Stimulated activated CD4-positive, alpha-beta T cell treated with anti-CD3 and anti-CD28 coated beads, Interleukin-1b, Interleukin-23, amount 100 ng/mL, for 1 hour (primary cell): Measurements from ENCODE around the gene EYS.

Experiments
- DNase-seq, 2 donors: peaks; one replicate each; pipeline ENCODE4 v3.0.0-alpha.2; 2020; ENCODE audit warnings: low read depth in 2 of 2

Gene EYS

DNA sequence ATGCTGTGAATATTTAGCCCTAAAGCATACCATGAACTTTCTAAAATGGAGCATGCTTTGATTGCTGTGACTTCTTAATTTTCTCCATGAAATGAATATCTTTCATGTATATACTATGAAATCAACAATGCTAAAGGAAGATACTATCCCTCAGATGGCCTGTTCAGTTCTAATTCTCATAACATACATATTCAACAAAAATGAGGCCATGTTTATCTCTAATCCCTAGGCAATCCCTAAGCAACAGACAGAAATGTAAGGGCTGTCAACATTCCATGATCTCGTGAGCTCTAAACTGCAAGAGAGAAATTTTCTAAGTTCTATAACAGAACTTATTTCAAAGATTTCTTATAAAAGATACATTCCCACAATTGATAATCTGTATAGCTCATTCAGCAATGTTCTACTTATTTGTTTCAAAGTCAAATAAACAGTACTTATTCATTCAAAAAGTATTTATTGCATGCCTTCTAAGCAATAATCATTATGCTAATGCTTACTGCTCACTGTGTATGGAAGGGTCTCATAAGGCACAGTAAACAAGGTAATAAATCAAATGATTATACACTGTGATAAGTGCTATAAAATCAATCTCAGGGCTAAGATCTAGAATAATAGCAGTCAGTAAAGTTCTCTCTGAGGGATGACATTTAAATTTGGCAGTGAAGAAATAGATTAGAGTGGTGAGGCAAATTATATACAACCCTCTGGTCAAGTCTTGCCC lies 1578.6 kb downstream of the EYS start:
- DNase-seq, result no peak

DNA sequence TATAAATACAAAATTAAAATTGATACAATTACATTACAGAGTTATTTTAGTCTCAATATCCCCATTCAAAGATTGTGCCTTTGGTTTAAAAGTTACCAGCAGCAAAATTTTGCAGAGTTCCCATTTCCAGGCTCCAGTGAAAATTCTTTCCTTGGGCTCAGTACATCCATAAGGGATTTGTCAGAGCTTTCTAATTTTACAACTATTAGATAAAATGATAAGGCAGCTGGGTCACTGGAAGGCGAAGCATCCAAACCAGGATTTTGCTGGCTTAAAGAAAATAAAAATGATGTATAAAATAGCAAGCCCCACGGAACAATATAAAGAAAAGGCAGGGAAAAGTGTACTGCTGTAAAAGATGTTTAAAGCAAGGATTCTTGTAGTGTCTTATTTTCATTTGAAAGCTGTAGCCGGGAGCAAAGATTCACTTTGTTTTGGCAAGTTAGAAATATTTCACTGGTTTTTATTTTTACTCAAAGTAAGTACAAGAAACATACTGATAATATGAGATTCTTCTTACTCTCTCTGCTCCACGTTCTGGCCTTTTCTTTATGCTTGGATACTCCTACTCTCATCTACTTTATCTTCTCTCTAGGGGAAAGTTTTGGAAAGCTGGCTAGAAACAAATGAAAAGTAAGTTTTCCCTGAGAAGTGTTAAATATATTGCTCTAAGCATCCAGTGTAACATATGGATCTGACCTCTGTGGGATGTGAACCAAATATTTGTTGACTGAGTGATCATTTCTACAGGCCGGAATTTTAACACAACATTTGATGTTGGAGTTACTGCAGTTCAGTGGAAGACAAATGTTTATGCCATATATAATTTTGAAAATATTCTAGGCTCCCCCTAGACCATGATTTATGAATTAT lies 1583.0 kb downstream of the EYS start:
- no peak for DNase-seq

DNA sequence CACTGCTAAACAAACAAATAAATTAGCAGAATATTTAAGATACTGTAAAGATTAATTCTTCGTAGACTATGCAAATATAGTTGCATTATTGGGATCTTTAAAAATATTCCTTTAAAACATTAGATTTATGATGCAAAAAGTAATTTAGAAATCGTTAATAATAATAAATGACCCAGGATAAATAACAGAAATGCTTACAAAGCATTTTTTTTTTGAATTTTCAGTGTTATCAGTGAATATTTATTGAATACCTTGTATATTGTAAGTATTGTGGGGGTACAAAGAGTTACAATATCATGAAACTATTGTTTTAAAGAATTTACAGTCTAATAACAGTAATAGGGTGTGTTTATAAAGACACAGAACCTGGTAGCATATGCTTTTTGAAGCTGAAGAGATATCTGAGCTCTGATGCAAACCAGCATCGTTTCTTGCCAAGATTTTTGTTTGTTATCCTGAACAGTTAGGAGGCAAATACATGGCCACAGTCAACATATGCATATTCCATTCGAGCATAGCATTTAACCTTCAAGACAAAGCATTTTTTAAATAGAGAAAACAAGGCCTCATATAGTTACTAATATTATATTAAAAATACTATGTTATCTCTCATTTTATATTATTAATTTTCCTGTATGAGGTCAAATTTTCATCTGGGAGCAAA lies 1584.2 kb downstream of the EYS start:
- no peak for DNase-seq

DNA sequence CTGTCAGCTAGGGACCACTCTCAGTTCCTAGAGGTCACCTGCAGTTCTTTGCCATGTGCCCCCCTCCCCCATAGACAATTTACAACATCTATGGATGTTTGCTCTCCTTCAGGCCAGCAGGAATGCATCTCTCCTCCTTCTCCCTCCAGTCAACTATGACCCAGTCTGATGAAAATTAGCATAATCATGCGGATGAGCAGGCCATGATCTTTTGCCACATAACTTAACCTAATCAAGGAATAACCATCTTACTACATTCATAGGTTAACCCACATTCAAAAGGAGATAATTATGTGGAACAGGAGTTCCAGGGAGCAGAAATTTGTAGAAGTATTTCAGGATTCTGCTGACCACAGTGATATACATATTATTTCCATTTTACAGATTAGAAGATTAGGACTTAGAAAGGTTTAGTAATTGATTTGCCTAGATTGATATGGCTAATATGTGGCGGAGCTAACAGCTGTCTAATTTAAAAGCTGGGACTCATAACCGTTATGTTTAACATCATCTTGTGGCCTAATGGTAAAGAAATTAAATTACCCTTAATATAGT lies 1585.9 kb downstream of the EYS start:
- DNase-seq, result no peak

DNA sequence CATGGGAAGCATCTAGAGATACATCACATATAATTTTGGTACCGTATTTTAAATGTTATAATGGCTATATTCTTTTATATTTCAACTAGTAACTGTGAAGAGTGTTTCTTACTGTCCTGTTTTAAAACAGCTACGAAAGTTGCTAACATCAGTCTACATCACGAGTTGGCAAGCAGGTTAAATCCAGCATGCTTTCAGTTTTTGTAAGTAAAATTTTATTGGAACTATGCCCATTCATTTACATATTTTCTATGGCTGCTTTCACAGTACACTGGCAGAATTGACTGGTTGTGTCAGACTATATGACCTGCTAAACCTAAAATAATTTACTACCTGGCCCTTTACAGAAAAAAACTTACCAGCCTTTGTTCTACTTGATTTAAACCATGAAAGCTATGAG lies 1593.3 kb downstream of the EYS start:
- DNase-seq, result no peak

DNA sequence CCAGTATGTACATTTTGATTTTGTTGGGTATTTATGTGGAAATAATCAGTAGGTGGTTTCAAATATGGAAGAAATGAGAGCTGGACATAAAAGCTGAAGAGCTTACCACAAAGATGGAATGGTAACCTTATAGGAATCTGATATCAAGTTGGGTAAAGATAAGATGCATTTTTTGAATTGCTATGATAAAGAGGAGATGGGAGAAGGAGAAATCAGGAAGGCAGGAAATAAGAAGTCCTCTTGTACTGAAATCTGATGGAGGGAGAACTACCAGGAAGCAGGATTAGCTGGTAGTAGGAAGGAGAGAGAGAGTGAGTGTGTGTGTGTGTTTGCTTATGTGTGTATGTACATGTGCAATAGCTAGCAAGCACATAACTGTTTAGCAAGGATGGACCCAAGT lies 1603.0 kb downstream of the EYS start:
- no peak for DNase-seq

DNA sequence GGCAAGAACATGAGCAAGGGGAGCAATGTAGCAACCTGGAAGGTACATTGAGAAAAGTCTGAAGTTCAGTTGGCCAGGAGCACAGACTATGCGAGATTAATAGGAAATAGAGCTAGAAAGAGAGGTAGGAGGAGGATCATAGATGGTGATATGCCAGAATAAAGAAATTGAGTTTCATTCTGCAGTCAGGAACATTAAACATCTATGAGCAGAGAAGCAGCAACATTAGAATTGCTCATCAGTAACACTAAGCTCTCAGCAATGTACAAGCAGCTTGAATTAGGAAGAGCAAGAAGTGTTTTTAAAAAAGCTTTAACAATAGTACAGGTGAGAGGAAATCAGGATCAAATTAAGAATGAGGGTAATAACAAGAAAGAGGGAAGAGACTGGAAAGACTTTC lies 1603.5 kb downstream of the EYS start:
- DNase-seq, result no peak

DNA sequence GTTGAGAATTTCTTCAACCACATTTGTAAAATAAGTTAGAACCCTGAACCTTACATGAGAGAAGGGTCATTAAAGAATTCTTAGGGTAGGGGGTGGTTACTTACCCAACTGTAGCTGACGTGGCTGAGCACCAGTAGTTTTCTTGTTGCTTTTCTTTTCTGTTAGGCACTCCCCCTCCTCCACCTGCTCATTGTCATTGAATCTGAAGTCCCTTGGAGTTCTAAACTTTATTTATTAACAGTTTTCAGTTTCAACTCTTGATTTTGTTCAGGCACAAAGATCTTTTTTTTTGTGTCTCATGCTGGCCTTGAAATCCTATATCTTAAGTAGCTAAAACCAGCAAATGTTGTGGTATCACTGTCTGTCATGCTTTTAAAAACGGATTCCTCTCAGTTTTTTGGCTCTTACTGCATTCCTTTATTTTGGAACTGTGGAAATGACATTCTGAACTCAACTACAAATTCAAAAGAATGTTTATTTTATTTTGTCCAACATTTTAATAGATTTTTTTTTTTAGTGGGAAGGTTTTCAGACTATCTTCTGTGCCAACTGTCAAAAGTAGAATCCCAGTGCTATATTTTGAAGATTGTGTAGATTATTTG lies 1606.2 kb downstream of the EYS start:
- no peak for DNase-seq

DNA sequence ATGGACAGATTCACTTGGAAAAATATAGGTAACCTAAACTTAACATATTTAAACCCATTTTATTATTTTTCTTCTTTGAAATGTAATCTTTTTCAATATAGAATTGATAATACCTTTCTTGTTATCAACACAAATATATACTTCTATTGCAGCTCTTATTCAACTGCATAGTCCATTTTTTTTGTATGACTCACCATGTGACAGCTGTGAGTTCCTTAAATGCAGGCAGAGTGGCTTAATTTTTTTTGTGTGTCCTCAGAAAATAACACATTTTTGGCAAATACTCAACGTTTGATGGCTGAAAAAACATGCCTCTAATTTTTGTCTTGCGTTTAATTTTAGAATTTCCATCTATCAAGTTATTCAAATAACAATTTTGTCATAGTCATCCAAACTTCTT lies 1616.7 kb downstream of the EYS start:
- no peak for DNase-seq

DNA sequence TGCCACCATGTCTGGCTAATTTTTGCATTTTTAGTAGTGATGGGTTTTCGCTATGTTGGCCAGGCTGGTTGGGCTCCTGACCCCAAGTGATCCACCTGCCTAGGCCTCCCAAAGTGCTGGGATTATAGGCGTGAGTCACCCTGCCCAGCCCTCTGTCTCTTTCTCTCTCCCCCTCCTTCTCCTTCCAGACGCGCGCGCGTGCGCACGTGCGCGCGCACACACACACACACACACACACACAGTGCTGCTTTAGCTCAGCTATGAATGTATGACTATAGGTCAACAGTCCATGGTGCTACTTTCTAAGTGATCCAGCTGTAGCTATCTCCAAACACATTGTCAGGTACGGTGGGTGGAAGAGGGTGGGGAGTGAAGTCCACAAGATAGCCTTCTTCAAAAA lies 1621.9 kb downstream of the EYS start:
- no peak for DNase-seq

DNA sequence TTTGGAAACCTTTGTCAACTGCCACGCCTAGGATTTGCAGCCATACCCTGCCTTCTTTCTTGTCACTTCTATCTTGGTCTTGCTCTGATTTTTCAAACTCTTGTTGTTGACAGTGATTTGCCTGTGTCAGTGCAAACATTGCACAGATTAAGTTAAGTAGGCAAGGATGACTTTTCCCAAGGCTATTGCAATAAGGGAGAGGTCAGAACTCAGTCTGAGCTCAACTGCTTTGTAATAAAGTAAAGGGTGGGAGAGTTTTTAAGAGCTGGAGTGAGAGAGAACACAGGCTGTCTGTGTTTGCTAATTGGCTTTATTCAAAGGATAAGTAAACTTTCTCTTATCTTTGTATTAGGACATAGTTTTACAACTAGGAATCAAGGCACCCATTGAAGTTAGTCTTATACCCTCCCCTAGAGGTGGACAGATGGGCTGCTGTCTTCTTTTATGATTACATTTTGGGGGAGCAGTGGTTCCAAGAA lies 1622.8 kb downstream of the EYS start:
- DNase-seq, result no peak

DNA sequence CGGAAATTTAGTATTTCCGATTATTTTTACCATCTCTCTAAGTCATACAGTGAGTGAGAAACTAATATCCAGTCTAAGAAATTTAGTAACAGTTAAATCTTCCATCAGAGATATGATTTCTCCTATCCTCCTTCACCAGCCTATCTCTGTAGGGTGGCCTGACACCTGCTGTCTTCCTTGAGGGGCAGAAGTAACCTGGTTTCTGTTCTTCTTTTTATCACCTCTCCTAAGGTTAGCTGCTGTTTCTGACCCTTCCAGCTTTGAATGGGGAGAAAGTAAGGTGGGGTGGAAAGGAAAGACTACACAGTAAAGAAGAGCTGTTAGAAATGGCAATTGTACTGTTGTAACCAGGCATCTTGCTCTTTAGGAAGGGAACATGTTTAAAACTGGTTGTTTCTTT lies 1623.8 kb downstream of the EYS start:
- no peak for DNase-seq

DNA sequence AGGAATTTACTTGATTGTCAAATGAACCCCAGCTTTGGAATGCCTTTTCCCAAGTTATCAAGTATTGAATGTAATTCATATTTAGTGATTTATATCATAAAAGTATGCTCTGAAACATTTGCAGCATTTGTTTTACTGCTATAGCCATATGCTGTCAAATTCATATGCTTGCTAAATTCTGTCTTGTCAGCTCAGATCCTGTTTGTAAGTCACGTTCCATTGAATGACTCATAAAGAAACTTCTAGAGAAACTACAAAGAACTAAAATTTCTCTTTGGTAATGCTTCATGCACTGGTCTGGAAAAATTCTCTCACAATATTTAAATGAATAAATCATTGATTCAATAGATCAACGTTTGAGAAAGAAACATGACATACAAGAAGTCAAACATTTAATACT lies 1625.6 kb downstream of the EYS start:
- no peak for DNase-seq

DNA sequence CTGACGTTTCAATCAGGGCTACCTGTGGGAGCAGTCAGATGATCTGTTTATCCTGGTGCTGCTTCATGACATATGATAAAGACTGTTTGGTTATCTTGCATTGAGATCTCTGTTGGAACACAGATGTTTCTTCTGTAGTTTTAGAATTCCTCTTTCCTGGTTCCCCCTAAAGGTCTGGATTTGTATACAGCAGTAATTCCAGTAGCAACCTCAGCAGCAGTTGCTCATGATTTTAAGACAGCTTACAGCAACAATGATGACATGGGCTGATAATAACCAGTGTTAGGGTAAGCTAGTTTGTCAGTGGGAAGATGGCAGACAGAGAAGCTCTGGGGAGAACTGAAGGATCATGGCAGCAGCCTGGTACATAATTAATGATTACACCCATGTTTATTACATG lies 1632.0 kb downstream of the EYS start:
- DNase-seq, result no peak

DNA sequence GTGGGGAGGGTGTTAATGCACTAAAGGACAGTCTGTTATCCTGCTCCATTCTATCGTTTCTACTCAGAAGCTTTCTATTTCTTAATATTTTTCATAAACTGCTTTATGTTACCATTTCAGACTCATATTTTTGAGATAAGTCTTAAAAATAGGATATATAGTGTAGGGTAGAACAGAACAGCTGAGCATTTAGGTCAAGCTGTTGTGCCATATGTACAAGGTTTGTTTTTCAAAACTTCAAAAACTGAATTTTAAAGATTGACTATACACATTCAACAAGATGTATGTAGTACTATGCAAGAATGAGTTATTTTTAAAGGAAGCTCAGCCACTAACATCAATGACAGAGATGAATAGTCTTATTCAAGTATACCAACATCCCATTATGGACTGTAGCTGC lies 1634.3 kb downstream of the EYS start:
- no peak for DNase-seq

DNA sequence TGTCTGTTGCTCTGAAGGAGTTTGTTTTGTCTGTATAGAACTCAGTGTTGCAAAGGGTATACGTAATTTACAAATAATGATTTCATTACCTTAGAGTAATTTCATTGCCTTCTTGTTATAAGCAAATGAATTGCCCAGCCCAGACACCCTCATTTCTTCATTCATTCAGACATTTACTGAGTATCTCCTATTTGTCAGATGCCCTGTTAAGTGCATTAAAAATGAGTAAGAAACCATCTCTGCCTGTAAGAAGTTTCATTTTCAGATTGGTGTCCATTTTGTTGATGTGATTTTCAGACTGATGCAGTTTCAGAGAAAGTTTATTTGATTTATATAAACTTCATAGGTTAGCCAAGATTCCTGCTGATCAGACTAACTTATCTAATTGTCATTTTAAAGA lies 1642.1 kb downstream of the EYS start:
- DNase-seq, result no peak

DNA sequence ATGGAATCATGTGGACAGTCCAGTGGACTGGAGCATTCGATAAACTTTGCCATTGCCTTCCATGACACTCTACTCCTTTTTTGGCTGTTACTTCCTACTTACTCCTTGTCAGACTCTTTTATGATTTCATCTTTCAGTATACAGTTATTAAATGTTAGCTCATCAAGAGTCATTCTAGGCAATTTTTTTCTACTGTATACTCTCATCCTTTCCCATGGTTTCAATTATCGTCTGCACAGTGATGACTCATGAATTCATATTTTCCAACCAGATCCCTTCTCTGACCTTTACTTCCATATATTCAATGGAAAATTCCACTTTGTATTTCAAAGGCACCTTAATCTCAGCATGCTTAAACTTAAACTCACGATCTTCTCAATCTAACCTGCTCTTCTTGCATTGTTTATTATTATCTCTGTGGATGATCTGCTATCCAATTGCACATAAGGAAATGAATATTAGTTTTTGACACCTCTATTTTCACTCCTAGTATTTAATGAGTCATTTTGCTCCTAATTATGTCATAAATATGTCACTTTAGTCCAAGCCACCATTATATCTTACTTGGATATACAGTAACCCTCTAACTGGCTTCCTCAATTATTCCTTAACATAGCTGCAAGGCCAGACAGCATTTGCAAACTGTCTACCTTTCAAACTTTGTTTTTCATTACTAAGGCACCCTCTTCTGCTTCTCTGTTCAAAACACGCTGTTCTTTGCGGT lies 1643.9 kb downstream of the EYS start:
- no peak for DNase-seq

DNA sequence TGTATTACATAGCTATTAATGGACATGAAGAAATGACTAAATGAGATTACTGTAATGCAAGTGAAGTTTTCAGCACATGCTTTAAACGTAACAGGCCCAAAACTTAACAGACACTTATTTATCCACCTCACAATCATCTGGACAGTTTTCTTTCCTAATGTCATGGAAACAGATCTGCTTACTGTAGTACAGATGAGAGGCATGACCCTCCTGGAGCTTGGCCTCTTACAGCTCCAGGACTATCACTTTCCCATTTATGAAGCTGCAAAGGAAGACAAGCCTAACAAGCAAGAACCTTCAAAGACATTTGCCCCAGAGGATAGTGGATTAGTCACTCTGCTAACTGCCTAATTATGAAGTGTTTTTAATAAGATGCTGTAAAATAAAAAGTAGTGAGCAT lies 1652.2 kb downstream of the EYS start:
- no peak for DNase-seq

DNA sequence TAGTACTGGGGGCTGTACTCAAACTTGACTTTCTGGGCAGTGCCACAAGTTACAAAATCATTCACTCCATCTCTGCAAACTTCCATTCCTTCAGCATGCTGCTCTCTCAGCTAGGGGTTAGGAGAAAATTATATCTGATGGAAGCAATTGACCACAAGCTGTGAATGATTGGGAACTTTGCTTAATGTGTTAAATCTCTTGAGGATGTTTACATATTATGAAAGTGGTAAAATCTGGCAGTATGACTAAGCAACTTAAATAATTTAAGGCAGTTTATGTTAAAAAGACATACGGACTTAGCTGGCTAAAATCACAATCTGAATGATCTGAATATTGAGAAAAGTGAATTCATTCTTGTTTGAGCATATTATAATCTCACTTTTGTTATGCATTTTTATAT lies 1656.4 kb downstream of the EYS start:
- DNase-seq, result no peak

DNA sequence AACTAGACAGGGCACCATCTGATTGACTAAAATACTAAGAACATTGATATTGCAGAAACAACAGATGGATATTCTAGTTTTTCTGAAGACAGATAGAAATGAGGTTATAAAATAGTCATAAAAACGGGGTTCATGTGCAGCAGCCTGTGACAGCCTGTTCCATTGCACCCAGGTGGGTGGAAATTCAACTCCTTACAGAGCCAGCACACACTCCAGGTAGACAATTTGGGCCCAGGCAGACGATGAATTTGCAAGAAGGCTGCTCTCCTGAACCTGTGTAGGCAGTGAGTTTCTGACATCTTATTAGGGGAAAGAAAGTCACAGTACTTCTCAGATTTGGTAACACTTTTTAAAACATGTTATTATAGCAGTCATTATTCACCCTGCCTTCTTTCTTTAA lies 1657.3 kb downstream of the EYS start:
- DNase-seq, result no peak

DNA sequence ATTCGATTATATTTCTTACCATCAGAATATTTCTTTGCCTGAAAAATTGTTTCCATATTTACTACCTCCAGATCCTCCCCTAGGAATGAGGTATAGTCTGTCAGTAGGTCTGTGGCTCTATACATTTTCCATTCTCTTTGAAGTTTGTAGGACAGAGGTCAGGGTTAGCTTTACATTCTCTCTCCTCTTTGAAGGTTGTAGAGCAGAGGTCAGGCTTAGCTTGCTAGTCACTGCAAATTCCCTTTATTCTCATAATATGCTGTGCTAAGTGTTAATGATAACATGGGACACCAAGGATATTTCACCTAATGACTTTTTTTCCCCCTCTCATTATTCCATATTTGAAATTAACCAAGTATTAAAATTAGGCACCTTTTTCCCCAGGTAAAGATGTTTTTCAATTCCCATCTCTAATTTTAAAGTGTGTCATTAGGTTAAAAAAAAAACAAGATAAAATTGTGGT lies 1660.2 kb downstream of the EYS start:
- DNase-seq, result no peak
